IPS-20b (cell line): Measurements from ENCODE around the gene PPFIBP1.

Experiments
- H3K27ac ChIP-seq: one replicate; pipeline ENCODE4 v1.5.1; 2013; ENCODE audit warnings: low read length
- H3K27me3 ChIP-seq: 2 replicates; pipeline ENCODE4 v1.6.1; 2013; ENCODE audit warnings: mild to moderate bottlenecking, low read length, inconsistent platforms; ENCODE audit not compliant: insufficient read depth
- H3K36me3 ChIP-seq: 2 replicates; pipeline ENCODE4 v1.6.1; 2013; ENCODE audit warnings: low read depth, mild to moderate bottlenecking, inconsistent platforms, low read length, moderate library complexity; ENCODE audit not compliant: insufficient read depth
- H3K4me1 ChIP-seq: 2 replicates; pipeline ENCODE4 v1.6.1; 2013; ENCODE audit warnings: mild to moderate bottlenecking, control low read depth, inconsistent platforms, low read length, moderate library complexity; ENCODE audit not compliant: insufficient read depth
- H3K4me3 ChIP-seq: 2 replicates; pipeline ENCODE4 v1.5.1; 2013; ENCODE audit warnings: mild to moderate bottlenecking, low read length, inconsistent platforms
- H3K9ac ChIP-seq: 2 replicates; pipeline ENCODE4 v1.6.1; 2013; ENCODE audit warnings: low read depth, mild to moderate bottlenecking, inconsistent platforms, low read length, moderate library complexity
- H3K9me3 ChIP-seq: 2 replicates; pipeline ENCODE4 v1.6.1; 2013; ENCODE audit warnings: mild to moderate bottlenecking, low read depth, low read length, inconsistent platforms; ENCODE audit not compliant: insufficient read depth

PPFIBP1 gene

DNA sequence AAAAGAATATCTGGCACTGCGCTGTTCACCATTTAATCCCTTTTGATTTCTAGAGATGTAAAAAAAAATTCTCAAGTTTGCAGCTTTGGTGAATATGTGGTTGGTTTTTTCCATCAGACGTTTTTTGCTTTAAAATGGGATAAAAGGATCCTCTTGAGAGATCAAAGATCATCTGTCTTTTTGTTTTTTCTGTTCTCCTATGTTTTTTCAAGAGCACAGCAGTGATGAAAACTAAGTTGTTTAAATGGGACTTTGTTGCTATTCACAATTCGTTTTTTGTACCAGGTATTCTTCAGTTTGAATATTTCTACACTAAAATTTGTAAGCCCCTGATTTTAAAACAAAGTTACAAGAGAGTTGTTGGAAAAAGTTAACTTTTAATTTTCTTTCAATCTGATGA lies 142.5 kb downstream of the PPFIBP1 start:
- Histone ChIP-seq H3K9ac (no peak overlapping the region), H3K27me3 (no peaks in the 10 kb centered on the region), H3K27ac (no peak overlapping the region), H3K36me3 (peaks cover 27% of the 10 kb centered on the region; the same call in 1 of the 2 replicates), H3K9me3 (no peaks in the 10 kb centered on the region), H3K4me1 (no peaks in the 10 kb centered on the region), H3K4me3 (no peak overlapping the region)

DNA sequence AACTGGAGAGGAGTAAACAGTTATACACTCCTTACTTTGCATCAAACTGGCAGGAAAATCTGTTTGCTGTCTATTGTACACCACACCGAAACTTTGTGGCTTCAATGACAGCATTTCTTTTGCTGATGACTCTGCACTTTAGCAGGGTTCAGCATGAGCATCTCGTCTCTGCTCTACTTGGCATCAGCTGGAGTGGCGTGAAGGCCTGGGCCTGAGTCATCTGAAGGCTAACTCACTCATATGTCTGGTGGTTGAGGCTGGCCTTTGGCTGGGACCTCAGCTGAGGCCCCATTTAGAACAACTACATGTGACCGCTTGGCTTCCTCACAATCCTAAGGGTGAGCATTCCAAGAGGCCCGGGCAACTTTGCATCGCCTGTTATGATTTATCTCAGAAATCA lies 143.5 kb downstream of the PPFIBP1 start:
- no peak overlapping the region for H3K9ac ChIP-seq
- no peak overlapping the region for H3K4me3 ChIP-seq
- H3K36me3 ChIP-seq = peaks cover 27% of the 10 kb centered on the region; the same call in 1 of the 2 replicates
- no peaks in the 10 kb centered on the region for H3K9me3 ChIP-seq
- H3K4me1 ChIP-seq = no peaks in the 10 kb centered on the region
- no peaks in the 10 kb centered on the region for H3K27me3 ChIP-seq
- no peak overlapping the region for H3K27ac ChIP-seq

DNA sequence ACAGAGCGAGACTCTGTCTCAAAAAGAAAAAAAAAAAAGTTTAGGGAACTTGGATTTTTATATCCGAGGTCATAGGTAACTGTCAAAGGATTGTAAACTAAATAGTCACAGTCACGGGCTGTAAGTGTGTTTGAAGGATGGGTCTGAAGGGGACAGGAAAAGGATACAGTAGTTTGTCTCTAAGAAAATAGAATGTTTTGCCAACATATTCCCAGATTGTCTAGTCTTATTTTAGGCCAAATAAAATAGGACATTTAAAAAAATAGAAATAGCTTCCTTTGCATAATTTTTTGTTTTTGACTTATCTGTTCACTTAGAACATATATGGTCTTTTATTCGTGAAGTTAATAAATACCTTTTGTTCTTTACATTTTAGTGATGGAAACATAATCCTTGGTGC lies 148.0 kb downstream of the PPFIBP1 start:
- Histone ChIP-seq H3K27me3 (no peaks in the 10 kb centered on the region), H3K4me3 (no peak overlapping the region), H3K36me3 (peaks cover 14% of the 10 kb centered on the region; the same call in 1 of the 2 replicates), H3K9ac (no peak overlapping the region), H3K4me1 (no peaks in the 10 kb centered on the region), H3K27ac (no peak overlapping the region), H3K9me3 (no peaks in the 10 kb centered on the region)

DNA sequence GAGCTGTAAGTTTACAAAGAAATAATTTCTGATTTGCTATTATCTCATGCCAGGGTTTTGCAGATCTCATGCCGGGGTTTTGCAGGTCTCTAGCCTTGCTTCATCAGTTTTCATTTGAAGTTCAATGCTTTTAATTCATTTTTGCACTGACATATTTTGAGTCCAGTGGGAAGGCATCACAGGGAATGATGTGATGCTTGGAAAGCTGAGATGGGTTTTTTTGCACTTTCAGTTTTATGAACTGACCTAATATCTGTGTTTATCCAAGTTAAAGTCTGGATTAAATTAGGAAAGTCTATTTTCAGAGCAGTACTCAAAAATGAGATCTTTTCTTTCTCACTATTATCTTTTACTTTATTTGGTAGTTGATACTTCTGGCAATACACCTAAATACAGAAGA lies 148.6 kb downstream of the PPFIBP1 start:
- peaks cover 11% of the 10 kb centered on the region; the same call in 1 of the 2 replicates for H3K36me3 ChIP-seq
- no peak overlapping the region for H3K9ac ChIP-seq
- no peak overlapping the region for H3K4me3 ChIP-seq
- no peaks in the 10 kb centered on the region for H3K4me1 ChIP-seq
- no peaks in the 10 kb centered on the region for H3K27me3 ChIP-seq
- no peaks in the 10 kb centered on the region for H3K9me3 ChIP-seq
- no peak overlapping the region for H3K27ac ChIP-seq

DNA sequence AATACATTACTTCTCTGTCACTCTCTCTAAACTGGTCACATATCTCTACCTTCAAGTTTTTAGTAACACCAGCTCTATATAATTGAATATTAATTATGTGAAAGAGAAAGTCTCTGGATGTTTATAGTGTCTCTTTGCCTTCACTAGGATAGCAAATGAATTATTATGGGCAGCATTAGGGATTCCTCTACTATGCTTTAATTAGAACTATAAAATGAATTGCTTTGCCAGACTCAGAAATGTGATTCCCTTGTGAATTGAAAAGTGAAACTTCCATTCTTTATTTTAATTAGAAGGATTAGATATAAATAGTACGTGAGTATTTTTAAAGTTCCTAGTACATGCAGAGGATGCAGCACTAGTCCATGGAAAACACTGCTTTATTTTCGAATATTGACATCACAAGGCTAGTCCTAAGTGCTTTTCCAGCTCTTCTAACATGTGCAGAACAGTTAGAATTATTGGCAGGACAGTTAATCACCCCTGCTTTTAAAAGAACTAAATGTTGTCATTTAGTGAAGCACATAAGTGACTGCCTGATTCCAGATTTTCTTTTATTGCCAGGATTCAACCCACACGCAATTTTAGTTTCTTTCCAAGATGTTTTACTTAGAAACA lies 149.2 kb downstream of the PPFIBP1 start:
- H3K9me3 ChIP-seq = no peaks in the 10 kb centered on the region
- H3K27me3 ChIP-seq = no peaks in the 10 kb centered on the region
- no peak overlapping the region for H3K9ac ChIP-seq
- no peak overlapping the region for H3K27ac ChIP-seq
- no peak overlapping the region for H3K4me3 ChIP-seq
- H3K4me1 ChIP-seq = no peaks in the 10 kb centered on the region
- H3K36me3 ChIP-seq = peaks cover 5% of the 10 kb centered on the region; the same call in 1 of the 2 replicates

DNA sequence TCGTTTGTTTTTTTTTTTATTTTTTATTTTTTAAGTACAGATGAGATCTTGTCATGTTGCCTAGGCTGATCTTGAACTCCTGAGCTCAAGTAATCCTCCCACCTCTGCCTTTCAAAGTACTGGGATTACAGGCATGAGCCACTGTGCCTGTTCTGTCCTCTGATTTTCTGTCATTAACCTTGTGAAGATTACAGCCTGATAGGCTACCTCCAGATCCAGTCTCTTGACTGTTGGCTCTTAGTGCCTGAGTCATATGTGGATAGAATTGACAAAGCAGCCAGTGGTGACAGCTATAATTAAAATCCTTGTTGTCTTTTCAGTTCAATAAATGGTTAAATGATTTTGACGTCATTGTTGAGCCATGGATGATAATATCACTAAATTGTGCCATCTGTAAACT lies 151.0 kb downstream of the PPFIBP1 start:
- no peaks in the 10 kb centered on the region for H3K9me3 ChIP-seq
- no peaks in the 10 kb centered on the region for H3K27me3 ChIP-seq
- H3K4me3 ChIP-seq = no peak overlapping the region
- no peak overlapping the region for H3K9ac ChIP-seq
- H3K4me1 ChIP-seq = no peaks in the 10 kb centered on the region
- H3K36me3 ChIP-seq = peaks cover 10% of the 10 kb centered on the region; the same call in 1 of the 2 replicates
- no peak overlapping the region for H3K27ac ChIP-seq

DNA sequence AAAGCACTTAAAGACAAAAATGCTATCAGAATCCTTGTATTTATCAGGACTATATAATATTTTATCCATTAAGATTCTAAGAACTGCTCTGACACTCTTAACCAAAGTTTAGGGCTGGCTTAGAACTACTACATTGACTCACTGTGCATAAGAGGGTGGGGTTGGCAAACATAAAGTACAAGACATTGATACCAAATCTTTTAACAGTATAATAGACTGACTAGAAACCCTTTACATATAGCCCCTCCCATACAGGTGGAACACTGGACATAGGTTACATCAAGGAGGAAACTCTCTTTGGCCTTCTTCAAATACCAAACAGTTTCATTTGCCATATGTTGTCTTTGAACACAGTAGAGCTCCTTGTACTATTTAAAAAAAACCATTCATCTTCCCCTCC lies 156.6 kb downstream of the PPFIBP1 start:
- no peaks in the 10 kb centered on the region for H3K9me3 ChIP-seq
- H3K27ac ChIP-seq = no peak overlapping the region
- H3K4me3 ChIP-seq = no peak overlapping the region
- H3K27me3 ChIP-seq = no peaks in the 10 kb centered on the region
- no peaks in the 10 kb centered on the region for H3K4me1 ChIP-seq
- peaks cover 30% of the 10 kb centered on the region for H3K36me3 ChIP-seq
- H3K9ac ChIP-seq = no peak overlapping the region

DNA sequence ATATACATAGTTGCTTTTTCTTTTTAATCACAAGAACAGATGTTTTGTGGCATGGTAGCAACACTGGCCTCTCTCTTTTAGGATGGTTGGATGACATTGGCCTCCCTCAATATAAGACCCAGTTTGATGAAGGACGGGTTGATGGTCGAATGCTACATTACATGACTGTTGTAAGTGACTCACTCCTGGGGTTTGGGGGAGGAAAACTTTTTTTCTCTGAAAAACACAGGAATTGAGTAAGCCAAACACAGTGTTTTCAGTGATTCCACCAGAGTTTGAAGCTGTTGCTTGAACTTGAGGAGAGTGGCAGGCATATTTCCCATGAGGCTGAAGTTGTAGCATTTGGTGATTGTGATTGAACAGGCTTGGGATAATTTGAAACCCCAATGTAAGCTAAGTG lies 158.5 kb downstream of the PPFIBP1 start:
- H3K36me3 ChIP-seq = peaks cover 37% of the 10 kb centered on the region
- H3K9me3 ChIP-seq = no peaks in the 10 kb centered on the region
- H3K4me3 ChIP-seq = no peak overlapping the region
- no peak overlapping the region for H3K9ac ChIP-seq
- H3K27ac ChIP-seq = no peak overlapping the region
- no peaks in the 10 kb centered on the region for H3K27me3 ChIP-seq
- no peaks in the 10 kb centered on the region for H3K4me1 ChIP-seq

DNA sequence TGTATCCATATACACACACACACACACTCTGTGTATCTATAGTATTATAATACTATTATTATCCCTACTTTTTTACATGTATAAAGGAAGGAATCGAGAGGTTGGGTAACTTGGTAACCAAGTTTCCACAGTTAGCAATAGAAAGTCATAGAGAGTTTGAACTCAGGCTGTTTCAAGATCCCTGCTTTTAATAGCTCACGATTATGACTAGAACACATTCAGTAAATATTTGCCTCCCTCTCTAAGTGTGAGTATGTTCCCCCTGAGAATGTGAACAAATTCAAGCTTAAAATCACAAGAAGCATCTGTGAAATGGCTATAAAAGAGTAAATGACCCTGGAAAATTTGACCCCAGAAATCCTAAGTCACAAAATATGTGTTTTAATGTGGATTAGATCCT lies 161.3 kb downstream of the PPFIBP1 start:
- H3K27me3 ChIP-seq = no peaks in the 10 kb centered on the region
- no peaks in the 10 kb centered on the region for H3K9me3 ChIP-seq
- no peaks in the 10 kb centered on the region for H3K4me1 ChIP-seq
- peaks cover 56% of the 10 kb centered on the region for H3K36me3 ChIP-seq
- no peak overlapping the region for H3K27ac ChIP-seq
- H3K4me3 ChIP-seq = no peak overlapping the region
- H3K9ac ChIP-seq = no peak overlapping the region

DNA sequence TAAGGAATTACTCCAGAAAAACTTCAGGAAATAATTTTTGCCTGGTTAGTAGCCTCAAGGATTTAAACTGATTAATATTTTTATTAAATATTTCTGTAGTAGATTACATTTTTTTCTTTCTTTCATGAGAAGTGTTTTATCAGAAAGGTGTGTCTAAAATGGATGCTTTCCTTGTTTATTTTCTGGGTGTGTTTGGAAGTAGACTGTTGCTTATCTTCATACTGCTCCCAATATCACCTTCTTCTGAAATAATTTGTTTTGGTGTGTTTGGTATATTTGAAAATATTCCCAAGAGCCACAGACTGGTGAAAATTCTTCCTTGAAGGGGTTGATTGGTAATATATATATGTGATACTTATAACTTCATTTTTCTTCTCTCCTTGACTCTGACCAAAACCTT lies 162.1 kb downstream of the PPFIBP1 start:
- peaks cover 58% of the 10 kb centered on the region for H3K36me3 ChIP-seq
- no peak overlapping the region for H3K4me3 ChIP-seq
- no peaks in the 10 kb centered on the region for H3K4me1 ChIP-seq
- H3K9me3 ChIP-seq = no peaks in the 10 kb centered on the region
- H3K9ac ChIP-seq = no peak overlapping the region
- no peak overlapping the region for H3K27ac ChIP-seq
- no peaks in the 10 kb centered on the region for H3K27me3 ChIP-seq

DNA sequence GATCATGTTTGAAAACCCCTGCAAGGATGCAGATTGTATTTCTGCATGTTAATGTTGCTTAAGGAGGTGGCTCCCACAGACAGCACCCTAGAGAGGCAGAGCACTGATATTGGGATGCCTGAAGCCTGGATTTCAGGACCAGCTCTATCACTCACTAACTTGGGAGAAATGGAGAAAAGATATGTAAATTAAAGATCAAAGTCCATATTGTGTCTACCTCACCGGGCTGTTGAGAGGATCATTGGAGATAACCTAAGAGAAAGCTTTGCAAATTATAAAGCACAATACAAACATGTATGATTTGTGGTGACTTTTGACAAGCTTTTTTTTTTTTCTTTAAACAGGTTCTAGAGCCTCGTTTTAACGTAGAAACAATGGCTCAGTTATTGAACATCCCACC lies 164.7 kb downstream of the PPFIBP1 start:
- Histone ChIP-seq H3K27me3 (no peaks in the 10 kb centered on the region), H3K4me3 (no peak overlapping the region), H3K36me3 (peaks cover 62% of the 10 kb centered on the region), H3K27ac (no peak overlapping the region), H3K4me1 (no peaks in the 10 kb centered on the region), H3K9ac (no peak overlapping the region), H3K9me3 (no peaks in the 10 kb centered on the region)

DNA sequence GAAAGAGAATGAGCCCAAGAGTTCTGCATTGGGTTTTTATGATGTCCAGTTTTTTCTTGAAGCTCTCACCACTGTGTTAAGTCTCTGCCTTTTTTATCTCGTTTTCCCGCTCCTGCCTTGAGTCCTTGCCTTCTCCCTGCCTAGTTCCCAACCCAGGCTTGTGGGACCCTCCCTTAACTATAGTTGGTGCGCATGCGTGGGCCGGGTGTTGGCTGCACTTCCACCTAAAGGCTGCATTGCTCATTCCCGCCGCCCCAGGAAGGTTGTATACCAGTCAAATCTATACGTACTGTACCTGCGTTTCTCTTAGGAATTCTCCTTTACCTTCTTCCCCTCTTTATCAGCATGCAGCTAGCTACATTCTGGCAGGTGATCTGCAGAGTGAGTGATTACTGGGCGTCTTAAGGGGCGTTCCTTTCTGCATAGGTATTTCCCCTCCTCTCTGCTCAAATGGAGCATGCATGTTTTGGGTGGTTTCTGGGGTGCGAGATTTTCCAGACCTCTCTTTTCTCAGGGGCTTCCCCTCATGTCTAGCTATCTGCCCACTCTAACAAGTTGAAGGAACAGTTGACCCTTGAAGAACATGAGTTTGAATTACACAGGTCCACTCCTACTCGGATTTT lies 165.7 kb downstream of the PPFIBP1 start:
- Histone ChIP-seq H3K9me3 (no peaks in the 10 kb centered on the region), H3K4me3 (no peak overlapping the region), H3K36me3 (peaks cover 68% of the 10 kb centered on the region), H3K9ac (no peak overlapping the region), H3K27ac (no peak overlapping the region), H3K27me3 (no peaks in the 10 kb centered on the region), H3K4me1 (no peaks in the 10 kb centered on the region)
